Kasumi-1 (cell line): Measurements from ENCODE around the gene CCM2.

ENCODE experiments used
- DNase-seq, 2 experiments: peaks; one replicate each; lab custom pipeline; 2025; lab: John Stamatoyannopoulos, UW

CCM2 gene

GRCh38 chr7:45066409-45066808 is 66.4 kb downstream of the CCM2 start:
- no peak for DNase-seq

- no peak for DNase-seq
Measured at GRCh38 chr7:45067582-45067981, 67.6 kb downstream of the CCM2 start.

- no peak for DNase-seq
Measured at GRCh38 chr7:45068236-45069023, 68.4 kb downstream of the CCM2 start.

GRCh38 chr7:45069444-45070253 is 69.6 kb downstream of the CCM2 start:
- peak in 1 of 2 experiments; percentile 30 for DNase-seq

GRCh38 chr7:45070254-45070642 is 70.2 kb downstream of the CCM2 start:
- DNase-seq: no peak

- DNase-seq: no peak
Measured at GRCh38 chr7:45071528-45071927, 71.5 kb downstream of the CCM2 start.

GRCh38 chr7:45072131-45073030 is 72.4 kb downstream of the CCM2 start:
- DNase-seq: no peak

GRCh38 chr7:45073031-45073785 is 73.2 kb downstream of the CCM2 start:
- no peak for DNase-seq

GRCh38 chr7:45073786-45074527 is 74.0 kb downstream of the CCM2 start:
- DNase-seq: no peak

- DNase-seq: no peak
Measured at GRCh38 chr7:45074528-45075354, 74.7 kb downstream of the CCM2 start.

- DNase-seq: no peak
Measured at GRCh38 chr7:45075355-45075644, 75.3 kb downstream of the CCM2 start.

- no peak for DNase-seq
Measured at GRCh38 chr7:45075871-45076796, 76.1 kb downstream of the CCM2 start.

- DNase-seq: no peak
Measured at GRCh38 chr7:45076946-45077345, 76.9 kb downstream of the CCM2 start.

GRCh38 chr7:45077579-45077978 is 77.6 kb downstream of the CCM2 start:
- no peak for DNase-seq

- no peak for DNase-seq
Measured at GRCh38 chr7:45078125-45078681, 78.2 kb downstream of the CCM2 start.

- DNase-seq: no peak
Measured at GRCh38 chr7:45080265-45080957, 80.4 kb downstream of the CCM2 start.

GRCh38 chr7:45080958-45081669 is 81.1 kb downstream of the CCM2 start:
- DNase-seq: no peak

GRCh38 chr7:45081670-45081974 is 81.6 kb downstream of the CCM2 start:
- DNase-seq: no peak
